ENCODE measurements around the gene PRUNE2.

Gene PRUNE2

DNA sequence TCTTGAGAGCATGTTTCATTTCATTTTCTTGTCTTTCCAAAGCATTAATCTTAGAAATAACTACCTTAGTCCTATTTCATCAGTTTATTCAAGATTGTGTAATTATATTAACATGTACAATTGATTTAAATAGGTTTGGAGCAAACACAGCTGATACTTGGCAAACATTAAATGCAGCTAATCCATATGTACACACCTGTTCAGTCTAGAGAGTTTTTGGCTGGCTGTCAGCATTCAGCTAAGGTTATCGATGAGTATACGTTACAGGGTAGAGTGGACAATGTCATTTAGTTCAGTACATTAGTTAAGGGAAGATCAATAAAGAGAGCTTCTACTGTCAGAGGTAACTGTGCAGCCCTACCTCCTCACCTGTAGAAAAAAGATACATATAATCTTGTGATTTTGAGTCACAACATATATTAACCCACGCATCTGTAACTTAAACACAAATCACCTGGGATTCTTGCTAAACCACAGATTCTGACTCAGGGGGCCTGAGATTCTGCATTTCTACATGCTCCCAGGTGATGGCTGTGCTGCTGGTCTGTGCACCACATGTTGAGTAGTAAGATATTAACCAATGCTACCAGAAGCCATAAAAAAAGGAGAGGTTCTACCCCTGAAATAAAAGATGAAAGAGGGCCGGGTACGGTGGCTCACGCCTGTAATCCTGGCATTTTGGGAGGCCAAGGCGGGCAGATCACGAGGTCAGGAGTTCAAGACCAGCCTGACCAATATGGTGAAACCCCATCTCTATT is 175.8 kb downstream of the PRUNE2 start:
- H3K4me3 ChIP-seq (ENCODE audit: low read depth, low read length): no peak overlapping the region
- ChIA-PET CTCF (interaction anchor here (1.1 kb wide), 1 partner anchor 80 kb away, joined by 3 read pairs; no protein-coding TSS in a partner anchor), POLR2A (no interaction called here)
- TF ChIP-seq, protein P1, sequence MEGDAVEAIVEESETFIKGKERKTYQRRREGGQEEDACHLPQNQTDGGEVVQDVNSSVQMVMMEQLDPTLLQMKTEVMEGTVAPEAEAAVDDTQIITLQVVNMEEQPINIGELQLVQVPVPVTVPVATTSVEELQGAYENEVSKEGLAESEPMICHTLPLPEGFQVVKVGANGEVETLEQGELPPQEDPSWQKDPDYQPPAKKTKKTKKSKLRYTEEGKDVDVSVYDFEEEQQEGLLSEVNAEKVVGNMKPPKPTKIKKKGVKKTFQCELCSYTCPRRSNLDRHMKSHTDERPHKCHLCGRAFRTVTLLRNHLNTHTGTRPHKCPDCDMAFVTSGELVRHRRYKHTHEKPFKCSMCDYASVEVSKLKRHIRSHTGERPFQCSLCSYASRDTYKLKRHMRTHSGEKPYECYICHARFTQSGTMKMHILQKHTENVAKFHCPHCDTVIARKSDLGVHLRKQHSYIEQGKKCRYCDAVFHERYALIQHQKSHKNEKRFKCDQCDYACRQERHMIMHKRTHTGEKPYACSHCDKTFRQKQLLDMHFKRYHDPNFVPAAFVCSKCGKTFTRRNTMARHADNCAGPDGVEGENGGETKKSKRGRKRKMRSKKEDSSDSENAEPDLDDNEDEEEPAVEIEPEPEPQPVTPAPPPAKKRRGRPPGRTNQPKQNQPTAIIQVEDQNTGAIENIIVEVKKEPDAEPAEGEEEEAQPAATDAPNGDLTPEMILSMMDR (IDR thresholded peaks at IDR 0.05; ENCODE audit: insufficient read depth, low read length, missing control alignments): no peak
- DNase-seq (ENCODE audit: low read depth, low spot score): no peak

DNA sequence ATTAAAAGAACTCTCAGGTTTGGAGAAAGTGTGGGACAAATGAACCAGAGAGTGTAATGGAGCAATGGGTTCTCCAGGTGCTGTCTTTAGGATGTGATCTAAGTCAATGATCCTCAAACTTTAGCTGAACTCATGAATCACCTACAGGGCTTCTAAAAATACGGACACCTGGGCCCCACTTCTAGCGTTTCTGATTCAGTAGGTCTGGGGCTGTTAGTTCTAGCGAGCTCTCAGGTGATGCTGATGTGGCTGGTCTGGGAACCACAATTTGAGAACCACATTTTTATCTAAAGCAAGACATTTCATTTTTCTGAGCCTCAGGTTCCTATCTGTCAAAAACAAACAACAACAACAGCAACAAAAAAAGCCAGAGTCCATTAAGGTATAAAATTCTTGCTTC is 176.8 kb downstream of the PRUNE2 start:
- DNase-seq (ENCODE audit: low read depth, low spot score): no peak
- POLR2A ChIA-PET: no interaction called here
- TF ChIP-seq, protein P1 (IDR thresholded peaks at IDR 0.05; ENCODE audit: insufficient read depth, low read length, missing control alignments): no peak
- H3K4me3 ChIP-seq (ENCODE audit: low read depth, low read length): no peak overlapping the region
- CTCF ChIA-PET: interaction anchor here (1.1 kb wide), 1 partner anchor 81 kb away, joined by 3 read pairs; no protein-coding TSS in a partner anchor

DNA sequence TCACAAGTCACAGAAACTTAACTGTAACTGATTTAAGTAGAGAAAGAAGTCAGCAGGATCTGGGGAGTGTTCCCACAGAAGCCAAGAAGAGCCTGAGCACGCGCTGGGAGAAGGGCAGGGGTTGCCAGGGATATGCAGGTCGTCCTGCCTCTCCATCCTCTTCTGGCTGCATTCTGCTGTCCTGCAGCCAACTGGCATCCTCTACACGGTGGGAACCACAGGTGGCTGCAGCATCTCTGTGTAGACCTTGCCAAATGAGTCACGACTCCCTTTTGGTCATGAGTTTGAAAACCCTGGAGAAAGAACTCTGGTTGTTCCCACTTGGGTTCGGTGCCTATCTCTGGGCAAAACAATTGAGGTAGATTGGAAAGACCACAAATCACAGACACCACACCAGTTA is 180.0 kb downstream of the PRUNE2 start:
- POLR2A ChIA-PET: no interaction called here
- TF ChIP-seq, protein P1 (IDR thresholded peaks at IDR 0.05; ENCODE audit: insufficient read depth, low read length, missing control alignments): no peak
- DNase-seq (ENCODE audit: low read depth, low spot score): no peak
- no peak overlapping the region for H3K4me3 ChIP-seq (ENCODE audit: low read depth, low read length)
- CTCF ChIA-PET: interaction anchor here (0.9 kb wide), 1 partner anchor 22 kb away, joined by 3 read pairs; no protein-coding TSS in a partner anchor

DNA sequence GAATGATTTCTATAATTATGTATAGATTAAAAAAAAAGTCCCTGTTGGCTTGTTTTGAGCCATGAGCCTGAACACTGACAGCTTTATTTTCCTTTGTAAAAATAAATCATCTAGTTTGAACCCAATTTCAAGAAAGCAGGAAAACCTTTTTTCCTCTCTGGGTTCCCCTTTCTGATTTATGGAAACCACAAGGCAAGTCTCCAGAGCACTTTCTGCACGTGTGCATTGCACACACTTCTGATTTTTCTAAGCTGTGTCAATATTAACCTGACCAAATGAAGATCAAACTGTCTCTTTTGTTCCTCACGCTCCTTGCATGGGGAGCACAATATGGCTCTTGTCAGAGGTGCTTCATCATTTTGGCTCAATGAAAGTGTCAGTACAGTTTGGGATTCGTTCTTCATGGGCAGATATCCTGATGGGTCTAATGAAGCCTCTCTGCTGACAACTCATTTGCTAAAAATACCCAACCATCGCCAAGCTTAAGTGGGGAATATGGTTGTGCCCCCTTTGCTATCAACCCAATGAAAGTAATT is 180.8 kb downstream of the PRUNE2 start:
- TF ChIP-seq, protein P1 (IDR thresholded peaks at IDR 0.05; ENCODE audit: insufficient read depth, low read length, missing control alignments): no peak
- no peak overlapping the region for H3K4me3 ChIP-seq (ENCODE audit: low read depth, low read length)
- POLR2A ChIA-PET: no interaction called here
- DNase-seq (ENCODE audit: low read depth, low spot score): no peak
- CTCF ChIA-PET: no interaction called here

DNA sequence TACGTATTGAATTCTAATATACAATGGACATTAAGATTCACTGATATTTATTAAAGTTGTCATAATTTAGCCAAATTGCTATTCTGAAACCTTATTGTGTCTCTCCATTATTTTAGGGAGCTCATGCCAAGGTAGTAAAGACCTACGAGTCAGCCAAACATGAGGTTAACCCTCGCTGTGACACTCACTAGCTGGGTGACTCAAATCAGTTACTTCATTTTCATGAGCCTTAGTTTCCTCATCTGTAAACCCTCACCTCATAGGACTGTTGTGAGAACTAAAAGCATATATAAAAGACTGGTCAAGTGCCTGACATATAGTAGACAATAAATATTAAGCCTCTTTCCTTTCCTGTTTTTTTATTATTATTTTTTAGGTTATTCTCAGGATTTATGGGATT is 185.7 kb downstream of the PRUNE2 start:
- CTCF ChIA-PET: interaction anchor here (1.3 kb wide), 1 partner anchor 15 kb away, joined by 4 read pairs; no protein-coding TSS in a partner anchor
- TF ChIP-seq, protein P1 (IDR thresholded peaks at IDR 0.05; ENCODE audit: insufficient read depth, low read length, missing control alignments): no peak
- H3K4me3 ChIP-seq (ENCODE audit: low read depth, low read length): no peak overlapping the region
- no peak for DNase-seq (ENCODE audit: low read depth, low spot score)
- POLR2A ChIA-PET: no interaction called here

DNA sequence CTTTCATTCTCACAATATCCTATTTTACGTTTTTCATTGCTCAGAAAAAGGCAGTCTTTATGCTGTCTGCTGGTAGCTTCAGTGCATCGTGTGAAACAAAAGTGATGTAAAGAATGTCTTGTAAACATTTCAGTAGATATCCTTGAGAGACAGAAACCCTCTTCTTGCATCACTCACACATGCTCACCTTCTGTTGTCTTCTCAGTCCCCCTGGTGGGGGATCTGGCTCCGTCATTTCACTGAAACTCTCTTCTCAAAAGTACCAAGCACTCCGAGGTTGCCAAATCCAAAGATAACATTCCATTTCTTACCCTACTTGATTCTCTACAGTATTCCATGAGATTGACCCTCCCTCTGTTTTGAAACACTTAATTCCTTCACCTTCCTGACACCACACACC is 187.7 kb downstream of the PRUNE2 start:
- ChIA-PET CTCF (interaction anchor here (1.3 kb wide), 1 partner anchor 8 kb away, joined by 3 read pairs; no protein-coding TSS in a partner anchor), POLR2A (no interaction called here)
- no peak overlapping the region for H3K4me3 ChIP-seq (ENCODE audit: low read depth, low read length)
- TF ChIP-seq, protein P1 (IDR thresholded peaks at IDR 0.05; ENCODE audit: insufficient read depth, low read length, missing control alignments): no peak
- no peak for DNase-seq (ENCODE audit: low read depth, low spot score)

Measured in AG04449 (cell line).